Globus pallidus (tissue), 1 donor: ENCODE data around the gene CKB.

Experiments
- DNase-seq: peaks from one replicate; pipeline ENCODE4 v3.0.0-alpha.2; 2015; ENCODE audit warnings: low spot score

CKB gene

DNA sequence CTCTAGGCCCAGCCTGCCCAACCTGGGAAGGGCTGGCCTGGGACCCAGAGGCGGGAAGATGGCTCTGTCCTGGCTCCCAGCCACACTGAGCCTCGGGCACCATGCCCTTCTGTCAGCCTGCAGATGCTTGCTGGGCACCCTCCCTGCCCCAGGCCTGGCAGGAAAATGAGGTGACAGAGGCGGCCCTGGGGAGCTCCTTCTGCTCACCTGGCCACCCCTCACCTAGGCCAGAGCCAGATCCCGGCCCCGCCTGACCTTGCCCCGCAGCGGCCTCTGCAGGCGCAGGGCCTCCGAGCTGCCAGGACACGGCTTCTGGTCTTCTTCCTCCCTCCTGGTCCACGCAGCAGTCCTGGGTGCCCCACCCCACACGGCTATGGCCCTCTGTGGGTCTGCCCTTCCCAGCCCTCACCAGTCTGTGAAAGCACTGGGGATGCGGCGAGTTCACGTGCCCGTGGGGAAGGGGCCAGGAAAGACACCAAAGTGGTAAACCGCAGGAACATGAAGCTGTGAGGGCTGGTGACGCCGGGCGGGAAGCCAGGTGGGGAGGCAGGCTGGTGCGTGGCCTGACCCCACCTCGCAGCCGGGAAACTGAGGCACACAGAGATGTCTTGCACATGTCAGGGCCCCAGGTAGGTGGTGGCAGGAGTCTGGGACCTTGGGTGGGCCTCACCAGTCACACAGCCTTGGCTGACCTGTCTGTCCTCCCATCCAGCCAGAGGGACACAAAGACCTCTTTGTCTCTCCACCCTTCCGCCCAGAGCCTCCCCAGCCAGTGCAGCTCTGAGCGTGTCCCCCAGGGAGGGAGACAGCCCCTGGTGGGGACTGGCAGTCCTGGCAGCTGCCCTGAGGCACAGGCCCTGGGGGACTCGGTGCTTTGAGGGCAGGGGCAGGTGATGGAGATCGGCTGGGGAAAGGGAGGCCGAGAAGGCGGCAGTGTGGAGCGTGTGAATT, 27.0 kb upstream of the CKB start:
- peak; percentile 95 for DNase-seq

DNA sequence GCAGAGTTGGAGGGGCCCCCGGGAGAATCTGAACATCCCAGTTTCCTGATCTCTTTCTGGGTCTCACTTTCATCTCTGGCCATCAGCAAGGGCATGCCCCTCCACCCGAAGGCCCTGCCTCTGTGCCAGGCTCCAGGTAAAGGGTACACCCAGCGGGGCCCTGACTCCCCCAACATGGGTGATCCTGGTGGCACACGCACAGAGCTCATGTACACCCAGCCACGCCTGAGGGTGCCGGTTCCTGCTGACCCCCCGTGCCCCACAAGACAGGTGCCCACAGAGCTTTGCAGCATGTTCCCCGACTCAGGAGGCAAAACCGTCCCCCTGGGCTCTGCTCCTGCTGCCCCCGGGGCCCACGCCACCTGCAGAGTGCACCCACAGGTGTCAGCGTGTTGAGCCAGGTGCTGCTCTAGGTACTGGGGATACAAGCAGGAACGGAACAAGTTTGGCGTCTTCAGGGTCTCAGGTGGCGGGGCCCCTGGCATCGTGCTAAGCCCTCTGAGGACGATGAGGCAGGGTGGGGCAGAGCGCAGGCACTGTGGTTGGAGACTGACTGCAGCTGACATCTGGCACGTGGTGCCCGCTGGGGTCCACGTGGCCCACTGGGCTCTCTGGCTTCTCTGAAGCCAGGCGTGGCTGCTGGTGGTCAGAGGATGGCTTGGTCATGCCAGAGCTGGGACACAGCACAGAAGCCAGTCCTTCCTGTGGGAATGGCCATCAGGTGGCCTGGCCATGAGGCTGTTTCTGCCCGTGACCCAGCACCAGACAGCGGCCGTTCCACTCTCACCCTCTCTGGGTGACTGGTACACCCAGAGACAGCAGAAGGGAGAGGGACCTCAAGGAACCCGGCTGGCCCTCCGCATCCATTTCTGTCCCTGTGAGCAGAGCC, 26.1 kb upstream of the CKB start:
- DNase-seq: no peak

DNA sequence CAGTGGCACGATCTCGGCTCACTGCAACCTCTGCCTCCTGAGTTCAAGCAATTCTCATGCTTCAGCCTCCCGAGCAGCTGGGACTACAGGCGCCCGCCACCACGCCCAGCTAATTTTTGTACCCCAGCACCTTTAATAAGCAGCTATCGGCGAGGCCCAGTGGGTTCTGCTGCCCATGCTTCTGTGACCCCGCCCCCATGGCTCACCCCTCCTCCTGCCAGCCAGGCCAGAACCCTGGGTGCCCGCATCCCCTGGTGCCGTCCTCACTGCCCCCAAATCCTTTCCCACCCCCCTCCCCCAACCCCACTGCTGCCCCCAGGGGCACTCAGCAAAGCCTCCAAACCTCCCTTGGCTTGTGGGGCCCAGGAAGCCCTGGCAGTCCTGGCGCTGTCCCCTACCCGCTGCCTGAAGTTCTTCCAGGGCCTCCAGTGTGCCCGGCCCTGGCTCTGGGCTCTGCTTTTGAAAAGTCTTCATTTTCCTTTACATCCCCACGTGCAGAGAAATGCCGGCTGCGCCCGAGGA, 25.4 kb upstream of the CKB start:
- DNase-seq: no peak

DNA sequence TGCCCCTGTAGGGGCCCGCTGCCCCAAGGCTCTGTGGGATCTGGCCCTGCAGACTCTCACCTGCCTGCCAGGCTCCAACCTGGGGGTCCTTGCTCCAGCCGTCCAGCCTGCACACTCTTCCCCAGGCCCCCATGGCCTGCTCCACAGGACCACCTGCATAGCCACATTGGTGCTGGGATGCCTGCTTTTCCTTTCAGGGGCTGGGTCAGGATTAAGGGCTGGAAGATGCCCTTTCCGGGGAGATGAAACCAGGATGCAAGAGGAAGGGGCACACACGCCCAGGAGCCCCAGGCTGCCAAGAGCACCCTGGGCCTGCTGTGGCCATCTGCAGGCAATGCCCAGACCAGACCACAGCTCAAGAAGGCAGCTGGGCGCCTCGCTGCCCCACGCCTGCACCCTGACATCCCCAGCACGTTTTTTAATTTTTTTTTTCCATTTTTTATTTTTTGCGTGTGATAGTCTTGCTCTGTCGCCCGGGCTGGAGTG, 24.9 kb upstream of the CKB start:
- no peak for DNase-seq

DNA sequence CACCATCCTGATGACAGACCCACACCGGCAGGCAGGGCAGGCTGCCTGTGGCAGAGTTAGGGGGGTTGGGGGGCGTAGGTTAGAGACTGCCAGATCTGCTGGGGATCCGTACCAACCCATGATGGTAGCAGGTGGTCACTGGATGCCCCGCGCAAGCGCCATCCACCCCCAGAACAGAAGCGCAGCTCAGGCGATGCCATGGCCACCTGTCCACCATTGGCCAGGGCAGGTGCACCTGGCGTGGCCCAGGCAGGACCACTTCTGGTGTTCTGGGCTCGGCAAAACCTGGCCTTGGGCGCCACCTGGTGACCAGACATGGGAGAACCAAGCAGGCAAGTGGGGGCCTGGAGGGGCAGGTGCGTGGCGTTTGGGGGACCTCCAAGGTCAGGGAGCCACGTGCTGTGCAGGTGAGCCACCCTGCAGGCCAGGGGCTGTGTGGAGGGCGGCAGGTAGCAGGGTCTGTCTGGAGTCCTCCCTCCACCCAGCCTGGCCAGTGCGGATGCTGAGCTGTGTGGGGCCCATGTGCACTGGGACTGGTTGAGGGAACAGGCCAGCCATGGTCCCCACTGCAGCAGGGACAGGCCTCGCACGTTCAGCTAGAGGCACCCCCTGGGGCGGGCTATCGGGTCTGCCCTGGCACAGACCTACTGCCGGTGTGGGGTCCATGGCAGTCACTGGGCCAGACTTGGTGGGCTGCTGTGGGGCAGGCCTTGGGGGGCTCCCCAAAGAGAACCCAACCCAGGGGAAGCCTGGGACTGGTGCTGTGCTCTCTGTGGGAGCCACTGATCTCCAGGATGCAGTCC, 24.2 kb upstream of the CKB start:
- DNase-seq: no peak

DNA sequence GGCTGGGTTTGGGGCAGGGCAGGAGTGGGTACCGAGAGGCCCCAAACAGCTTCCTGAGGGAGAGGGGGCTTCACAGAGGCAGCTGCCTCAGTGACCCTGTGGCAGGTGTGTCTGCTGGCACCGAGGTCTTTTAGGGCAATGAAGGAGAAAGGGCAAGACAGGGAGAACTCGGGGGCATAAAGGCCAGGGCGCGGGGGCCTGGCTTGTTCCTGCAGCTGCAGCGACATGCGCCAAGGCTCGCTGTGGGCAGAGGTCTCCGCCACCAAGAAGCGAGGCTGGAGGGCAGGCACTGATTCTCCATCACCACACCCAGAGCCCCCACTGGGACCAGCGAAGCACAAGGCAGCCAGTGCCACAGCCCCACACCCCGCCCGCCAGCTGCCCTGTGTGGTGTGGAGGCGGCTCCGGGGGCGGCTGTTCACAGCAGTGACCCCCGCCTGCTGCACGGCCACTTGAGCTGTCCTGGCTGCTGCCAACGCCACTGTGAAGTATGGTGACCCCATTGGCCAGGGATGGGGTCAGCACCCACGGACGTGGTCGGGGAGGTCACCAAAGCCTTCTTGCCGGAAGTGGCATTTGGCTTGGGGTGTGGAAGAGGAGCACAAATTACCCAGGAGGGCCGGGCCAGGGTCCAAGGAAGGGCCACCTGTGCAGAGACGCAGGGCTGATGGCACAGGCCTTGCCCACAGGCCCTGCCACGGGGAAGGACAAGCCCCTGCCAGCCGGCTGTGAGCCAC, 23.5 kb upstream of the CKB start:
- no peak for DNase-seq

DNA sequence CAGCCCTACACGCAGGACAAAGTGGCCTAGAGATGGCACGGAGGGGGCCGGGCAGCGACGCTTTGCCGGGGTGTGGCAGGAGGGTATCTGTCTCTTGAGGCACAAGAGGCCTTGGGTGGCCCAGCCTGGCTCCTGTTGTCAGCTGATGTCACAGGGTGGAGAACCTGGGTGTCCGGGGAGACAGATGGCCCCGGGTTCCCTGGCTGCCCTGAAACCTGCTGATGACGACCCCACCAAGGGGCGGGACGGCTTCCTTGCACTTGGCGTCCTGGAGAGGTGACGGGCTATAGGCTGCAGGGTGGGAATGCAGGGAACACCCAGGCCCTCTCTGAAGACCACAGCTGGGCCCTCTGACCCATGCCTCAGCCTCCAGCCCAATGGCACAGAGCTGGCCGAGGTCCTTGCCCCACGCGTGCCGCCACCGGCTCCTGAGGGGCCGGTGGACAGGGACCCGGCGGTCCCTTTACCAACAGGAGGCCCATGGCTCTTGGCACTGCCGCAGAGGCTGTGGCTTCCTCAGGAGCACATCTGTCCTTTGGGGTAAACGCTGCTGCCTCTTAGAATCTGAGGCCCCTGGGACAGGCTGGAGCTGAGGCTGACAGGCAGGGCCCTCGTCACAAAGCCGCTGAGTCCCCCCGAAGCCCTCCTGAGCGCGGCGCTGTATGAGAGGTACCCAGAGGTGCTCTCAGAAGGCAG, 22.7 kb upstream of the CKB start:
- DNase-seq: no peak

DNA sequence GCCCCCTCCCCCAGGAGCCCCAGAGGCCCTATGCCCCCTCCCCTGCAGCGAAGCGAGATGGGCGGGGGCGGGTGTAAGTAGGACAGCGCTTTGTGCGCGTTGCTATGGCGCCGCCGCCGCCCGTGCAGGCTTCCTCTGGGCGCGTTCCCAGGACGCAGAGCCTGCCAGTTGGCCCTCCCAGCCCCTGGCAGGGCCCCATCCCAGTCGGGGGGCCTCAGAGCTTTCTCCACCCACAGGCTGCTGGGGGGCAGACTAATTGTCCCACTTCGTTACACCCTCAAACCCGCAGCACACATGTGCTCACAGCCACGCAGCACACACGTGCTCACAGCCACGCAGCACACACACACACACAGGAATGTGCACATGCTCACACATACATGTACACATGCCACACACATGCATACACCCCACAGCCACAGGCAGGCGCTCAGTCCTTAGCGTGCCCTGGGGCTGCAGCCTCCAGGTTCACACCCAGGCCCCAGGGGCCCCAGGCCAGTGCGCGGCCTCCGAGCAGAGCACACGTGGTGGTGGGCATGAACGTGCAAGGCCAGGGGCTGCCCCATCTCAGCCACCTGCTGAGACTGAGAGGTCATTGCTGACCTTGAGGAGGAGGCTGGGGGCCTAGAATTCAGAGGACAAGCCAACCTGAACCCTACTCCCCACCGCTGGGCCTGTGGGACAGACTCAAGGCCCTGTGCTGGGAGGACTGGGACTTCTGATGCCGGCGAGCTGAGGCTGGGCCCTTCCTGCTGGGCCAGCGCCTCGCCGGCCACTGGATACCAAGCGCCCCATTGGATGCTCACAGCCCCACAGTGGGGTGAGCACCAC, 22.0 kb upstream of the CKB start:
- peak; percentile 89 for DNase-seq

DNA sequence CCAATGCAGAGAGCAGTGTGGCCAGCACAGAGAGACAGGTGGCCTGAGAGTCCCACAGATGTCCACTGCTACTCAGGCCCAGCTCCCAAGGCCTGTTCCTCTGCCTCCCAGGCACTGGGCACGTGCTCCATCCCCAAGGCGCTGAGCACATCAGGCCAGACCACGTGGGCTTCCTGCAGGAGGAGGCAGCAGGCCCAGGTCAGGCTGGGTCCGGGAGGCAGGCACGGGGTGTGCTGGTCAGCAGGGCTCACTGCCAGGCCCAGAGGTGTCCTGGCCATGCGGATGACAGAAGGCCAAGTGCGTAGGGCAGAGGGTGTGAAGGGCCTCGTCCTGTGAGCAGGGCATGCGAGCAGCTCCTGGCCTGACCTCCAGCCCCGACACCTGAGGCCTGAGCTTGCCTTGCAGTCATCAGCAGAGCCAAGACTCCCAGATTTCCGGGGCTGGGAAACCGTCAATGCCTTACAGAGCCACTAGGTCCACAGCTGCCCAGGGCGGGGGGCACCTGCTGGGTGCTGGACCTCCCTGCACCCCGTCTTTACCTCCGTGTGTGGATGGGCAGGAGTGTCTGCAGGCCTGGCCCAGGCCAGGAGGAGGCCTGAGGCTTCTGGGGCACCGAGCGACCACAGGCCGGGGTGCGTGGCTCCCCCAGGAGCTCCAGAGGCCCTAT, 21.2 kb upstream of the CKB start:
- DNase-seq: no peak

DNA sequence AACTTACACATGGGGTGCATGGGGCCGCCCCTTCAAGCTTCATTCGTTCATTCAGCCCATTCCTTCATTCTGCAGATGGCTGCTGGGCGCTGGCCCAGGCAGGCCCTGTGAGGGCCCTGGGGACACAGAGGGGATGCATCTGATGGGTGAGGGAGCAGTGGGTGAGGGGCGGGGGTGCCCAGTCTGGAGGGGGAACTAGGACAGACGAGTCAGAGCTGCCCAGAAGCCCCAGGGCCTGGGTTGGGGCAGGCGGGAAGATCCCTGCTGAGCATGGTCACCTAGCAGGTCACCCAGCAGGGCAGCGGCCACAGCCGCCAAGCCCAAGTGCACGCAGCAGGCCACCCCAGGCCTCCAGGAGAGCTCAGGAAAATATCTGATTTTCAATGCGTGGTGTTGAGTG, 20.5 kb upstream of the CKB start:
- DNase-seq: no peak

DNA sequence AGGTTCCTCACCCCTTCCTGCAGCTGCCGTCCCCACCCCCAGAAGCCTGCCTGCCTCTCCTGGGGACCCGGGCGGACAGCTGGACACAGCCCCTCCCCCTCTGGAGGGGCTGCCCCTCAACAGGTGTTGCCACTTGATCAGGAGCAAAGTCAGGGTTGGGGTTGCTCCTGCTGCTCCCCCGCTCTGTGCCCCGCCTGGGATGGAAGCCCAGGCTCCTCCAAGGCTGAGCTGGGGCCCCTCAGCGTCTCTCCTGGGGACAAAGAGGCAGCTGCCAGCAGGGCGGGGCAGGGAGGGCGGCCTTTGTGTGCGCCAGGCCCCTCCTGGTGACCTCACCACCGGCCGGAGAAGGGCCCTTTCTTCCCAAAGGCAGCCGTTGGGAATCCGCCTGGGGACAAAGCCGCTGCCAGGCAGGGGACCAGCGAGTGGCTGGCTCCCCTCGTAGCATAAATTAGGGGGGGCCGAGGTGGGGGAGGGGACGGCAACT, 20.0 kb upstream of the CKB start:
- peak; percentile 98 for DNase-seq

DNA sequence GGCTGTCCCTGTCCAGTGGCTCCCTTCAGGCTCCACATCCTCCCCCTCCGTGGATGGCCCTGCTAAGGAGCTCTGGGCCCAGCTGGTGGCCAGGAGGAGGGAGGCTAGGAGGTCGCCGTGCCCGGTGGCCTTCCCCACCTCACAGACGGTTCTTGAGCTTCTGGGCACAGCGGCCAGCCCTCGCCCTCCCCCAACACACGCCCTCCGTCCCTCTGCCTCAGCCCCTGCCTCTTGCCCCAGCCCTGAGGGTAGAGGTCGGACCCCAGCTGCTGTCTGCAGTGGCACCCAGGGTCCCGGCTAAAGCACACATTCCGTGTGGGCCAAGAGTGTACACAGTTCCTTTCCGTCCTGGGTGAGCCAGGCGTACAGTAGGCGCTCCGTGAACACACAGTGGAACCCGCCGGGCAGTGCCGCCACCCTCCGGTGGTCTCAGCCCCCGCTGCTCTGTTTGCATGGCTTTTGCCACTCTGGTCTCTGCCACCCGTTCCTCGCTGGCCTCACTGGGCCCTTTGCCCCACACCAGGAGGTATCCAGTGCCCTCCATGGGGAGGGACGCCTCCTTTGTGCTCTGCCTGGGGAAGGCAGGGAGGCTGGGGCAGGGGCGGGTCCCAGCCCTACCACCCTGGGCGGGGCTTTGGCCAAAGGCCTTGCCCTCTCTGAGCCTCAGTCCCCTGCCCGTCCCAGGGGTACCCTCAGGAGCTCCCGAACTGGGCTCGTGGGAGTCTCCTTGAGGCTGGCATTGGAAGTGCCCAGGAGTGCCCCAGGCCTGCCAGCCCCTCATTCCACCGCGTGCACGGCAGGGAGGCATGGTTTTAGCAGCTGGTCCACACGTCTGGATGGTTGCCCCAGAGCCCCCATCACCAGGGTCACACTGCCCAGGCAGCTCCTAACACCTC, 19.3 kb upstream of the CKB start:
- DNase-seq: no peak

DNA sequence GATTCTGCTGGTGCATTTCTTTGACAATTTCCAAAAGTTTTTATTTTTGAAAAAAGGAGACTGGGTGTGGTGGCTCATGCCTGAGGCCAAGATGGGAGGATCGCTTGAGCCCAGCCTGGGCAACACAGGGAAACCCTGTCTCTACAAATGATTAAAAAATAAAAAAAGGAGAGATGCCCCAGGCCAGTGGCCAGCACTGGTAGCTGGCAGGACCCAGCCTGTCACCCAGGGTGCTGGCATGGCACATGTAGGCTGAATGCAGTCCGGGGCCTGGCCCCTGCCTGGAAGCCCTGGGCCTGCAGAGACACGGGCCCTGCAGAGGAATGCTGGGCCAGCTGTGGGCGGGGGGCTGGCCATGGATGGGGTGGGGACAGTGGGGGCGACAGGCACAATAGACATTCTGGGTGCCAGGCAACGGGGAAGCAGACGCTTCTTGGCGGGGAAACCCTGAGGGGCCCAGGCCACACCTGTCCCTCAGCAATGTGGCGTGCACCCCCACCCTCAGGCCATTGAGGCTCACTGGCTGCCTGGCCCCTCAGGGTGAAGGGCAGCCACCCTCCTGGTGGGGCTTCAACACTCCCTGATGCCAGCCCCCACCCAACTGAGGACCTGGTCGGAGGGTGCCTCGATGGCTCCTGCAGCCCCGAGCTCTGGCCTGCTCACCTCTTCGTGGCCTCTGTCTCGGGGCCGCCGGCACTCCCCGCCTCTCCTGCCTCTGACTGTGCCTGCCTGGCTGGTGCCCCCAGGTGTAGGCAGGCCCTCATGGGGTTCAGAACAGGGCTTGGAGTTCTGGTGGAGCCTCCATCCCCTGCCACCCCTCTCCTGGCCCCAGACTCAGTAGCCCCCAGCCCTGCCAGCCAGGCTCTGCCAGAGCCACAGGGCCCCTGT, 18.4 kb upstream of the CKB start:
- DNase-seq: no peak

DNA sequence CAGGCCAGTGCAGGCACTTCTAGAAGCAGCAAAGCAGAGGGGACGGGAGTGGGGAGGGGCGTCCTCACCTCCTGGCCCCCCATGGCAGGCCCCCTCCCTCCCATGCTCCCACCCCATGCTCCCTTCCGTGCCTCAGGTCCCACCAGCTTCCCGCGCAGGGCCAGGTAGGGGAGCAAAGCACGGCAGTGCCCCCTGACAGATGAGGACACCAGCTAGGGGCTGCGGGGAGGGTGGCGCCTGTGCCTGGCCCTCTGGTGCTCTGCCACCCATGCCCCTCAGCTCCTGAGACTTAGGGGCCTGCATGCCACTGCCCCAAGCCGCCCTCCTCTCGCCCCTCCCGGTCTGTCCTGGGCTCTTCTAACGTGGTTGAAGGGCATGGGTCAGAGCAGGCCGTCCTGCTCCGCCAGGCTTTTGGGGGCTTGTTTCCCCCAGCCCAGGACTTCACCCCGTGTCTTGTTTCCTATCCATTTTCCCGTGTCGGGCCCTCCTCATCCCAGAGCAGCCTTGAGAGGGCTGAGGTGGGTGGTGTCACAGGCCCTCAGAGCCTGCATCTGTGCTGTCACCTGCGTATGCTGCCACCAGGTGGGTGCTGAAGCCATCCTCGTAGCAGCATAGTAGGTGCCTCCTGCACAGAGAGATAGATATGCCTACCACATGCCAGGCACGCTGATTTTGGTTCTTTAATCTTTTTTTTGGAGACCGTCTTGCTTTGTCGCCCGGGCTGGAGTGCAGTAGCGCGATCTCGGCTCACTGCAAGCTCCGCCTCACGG, 16.6 kb upstream of the CKB start:
- DNase-seq: no peak

DNA sequence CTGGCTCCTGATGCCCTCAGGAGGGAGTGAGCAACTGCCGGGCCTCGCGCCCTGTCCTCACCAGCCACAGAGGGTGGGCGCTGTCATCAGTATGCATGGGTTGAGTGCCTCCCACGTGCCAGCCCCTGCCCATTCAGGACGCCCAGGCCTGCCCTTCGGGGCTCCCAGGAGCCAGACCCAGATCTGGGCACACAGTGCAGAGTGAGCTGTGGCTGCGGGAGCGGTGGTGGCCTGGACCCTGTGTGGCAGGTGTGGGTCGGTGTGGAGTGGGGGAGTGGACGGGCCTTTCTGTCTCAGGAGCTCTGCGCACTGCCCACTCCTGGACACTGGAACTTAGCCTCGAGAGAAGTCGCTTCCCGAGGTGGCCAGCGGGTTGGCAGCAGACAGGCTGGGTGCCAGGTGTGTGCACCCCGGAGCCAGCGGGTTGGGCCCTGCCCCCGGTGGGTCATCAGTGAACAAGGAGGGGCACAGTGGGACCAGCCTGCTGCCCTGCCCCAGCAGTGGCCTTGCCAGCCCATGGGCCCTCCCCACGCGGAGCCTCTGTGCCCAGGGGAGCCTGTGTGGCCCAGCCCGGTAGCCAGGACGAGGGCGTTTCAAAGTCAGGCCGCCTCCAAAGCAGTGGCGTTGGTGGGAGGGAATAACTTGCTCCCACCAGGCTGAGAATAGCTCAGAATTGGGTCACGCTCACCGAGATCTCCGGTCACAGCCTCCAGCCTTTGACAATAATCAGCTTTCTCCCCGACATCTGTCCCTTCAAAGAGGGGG, 15.8 kb upstream of the CKB start:
- no peak for DNase-seq
